Progenitor cell of endocrine pancreas (in vitro differentiated cells): ENCODE data around the gene PRAC1. TPM values are rescaled to one million over a fixed set of nuclear protein-coding genes. Genes with fewer than 3 reads are reported as not detected.

Experiments used
- DNase-seq: peaks from one replicate; pipeline ENCODE4 v3.0.0; 2021; ENCODE audit warnings: low spot score; ENCODE audit not compliant: unreplicated experiment
- H3K27ac Mint-ChIP-seq: 2 replicates; pipeline ENCODE4 v1.8.0; 2021; ENCODE audit warnings: mild to moderate bottlenecking, moderate library complexity, mixed read lengths
- H3K27me3 Mint-ChIP-seq: 2 replicates; pipeline ENCODE4 v1.8.0; 2021; ENCODE audit warnings: mixed read lengths
- H3K36me3 Mint-ChIP-seq: 2 replicates; pipeline ENCODE4 v1.8.0; 2022; ENCODE audit warnings: mixed read lengths; ENCODE audit not compliant: insufficient read depth
- H3K4me1 Mint-ChIP-seq: 2 replicates; pipeline ENCODE4 v1.8.0; 2021; ENCODE audit warnings: low read depth, mixed read lengths
- H3K4me3 Mint-ChIP-seq: 2 replicates; pipeline ENCODE4 v1.8.0; 2021; ENCODE audit warnings: low read depth, mild to moderate bottlenecking, moderate library complexity, mixed read lengths
- H3K9me3 Mint-ChIP-seq: 2 replicates; pipeline ENCODE4 v1.8.0; 2021; ENCODE audit warnings: low read depth, mixed read lengths
- total RNA-seq: library from RNA; stranded (reverse); gene quantifications from 2 replicates; pipeline ENCODE4 v1.2.1, GENCODE V29; 2021
- TF ChIP-seq, protein P1 (sequence below): fragments of 200-600 bp; sonication (generic); IDR thresholded peaks from one replicate; pipeline ENCODE4 v1.5.0; 2021; ENCODE audit warnings: antibody characterized with exemption, mild to moderate bottlenecking; ENCODE audit not compliant: unreplicated experiment

The PRAC1 gene
- total RNA-seq, 1 donor from 2014 or later: not detected

DNA sequence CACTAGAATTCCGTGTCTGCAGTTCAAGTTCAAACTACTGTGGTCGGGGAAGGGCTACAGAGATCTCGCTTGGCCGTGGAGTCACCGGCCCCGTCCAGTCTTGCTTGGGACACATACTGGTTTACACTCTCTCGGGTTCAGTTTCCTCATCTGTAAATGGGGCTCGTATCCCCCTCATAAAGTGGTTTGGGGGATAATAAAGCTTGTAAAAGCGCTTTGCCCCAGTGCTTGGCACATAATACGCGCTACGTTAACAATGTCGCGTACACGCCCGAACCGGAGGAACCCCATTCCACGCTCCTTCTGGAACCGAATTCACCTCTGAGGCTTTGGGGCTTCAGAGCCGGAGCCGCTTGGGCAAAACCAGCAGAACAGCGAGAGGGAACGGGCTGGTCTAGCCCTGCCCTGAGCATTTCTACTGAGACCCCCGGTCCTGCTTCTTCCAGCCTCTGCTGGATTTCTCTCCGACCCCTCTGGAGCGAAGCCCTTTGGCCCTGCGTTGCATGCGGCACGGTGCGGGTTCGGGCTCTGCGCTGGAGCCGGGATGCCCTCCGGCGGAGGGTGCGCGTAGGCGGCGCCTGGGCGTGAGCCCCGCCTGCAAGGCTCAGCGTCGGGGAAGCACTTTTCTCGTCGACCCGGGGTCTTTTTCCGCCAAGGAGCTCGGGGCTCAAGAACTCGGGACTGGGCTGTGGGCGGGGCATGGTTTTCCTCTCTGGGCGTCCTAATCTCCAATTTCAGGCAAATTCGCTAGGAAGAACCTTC is 32.4 kb upstream of the PRAC1 start:
- DNase-seq: no peak
- Mint-ChIP-seq H3K27me3 (peaks cover 91% of the 10 kb centered on the region), H3K36me3 (no peaks in the 10 kb centered on the region), H3K9me3 (no peaks in the 10 kb centered on the region), H3K4me3 (no peak overlapping the region), H3K27ac (no peak overlapping the region), H3K4me1 (peaks cover 19% of the 10 kb centered on the region)
- TF ChIP-seq, protein P1, sequence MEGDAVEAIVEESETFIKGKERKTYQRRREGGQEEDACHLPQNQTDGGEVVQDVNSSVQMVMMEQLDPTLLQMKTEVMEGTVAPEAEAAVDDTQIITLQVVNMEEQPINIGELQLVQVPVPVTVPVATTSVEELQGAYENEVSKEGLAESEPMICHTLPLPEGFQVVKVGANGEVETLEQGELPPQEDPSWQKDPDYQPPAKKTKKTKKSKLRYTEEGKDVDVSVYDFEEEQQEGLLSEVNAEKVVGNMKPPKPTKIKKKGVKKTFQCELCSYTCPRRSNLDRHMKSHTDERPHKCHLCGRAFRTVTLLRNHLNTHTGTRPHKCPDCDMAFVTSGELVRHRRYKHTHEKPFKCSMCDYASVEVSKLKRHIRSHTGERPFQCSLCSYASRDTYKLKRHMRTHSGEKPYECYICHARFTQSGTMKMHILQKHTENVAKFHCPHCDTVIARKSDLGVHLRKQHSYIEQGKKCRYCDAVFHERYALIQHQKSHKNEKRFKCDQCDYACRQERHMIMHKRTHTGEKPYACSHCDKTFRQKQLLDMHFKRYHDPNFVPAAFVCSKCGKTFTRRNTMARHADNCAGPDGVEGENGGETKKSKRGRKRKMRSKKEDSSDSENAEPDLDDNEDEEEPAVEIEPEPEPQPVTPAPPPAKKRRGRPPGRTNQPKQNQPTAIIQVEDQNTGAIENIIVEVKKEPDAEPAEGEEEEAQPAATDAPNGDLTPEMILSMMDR: no peak

DNA sequence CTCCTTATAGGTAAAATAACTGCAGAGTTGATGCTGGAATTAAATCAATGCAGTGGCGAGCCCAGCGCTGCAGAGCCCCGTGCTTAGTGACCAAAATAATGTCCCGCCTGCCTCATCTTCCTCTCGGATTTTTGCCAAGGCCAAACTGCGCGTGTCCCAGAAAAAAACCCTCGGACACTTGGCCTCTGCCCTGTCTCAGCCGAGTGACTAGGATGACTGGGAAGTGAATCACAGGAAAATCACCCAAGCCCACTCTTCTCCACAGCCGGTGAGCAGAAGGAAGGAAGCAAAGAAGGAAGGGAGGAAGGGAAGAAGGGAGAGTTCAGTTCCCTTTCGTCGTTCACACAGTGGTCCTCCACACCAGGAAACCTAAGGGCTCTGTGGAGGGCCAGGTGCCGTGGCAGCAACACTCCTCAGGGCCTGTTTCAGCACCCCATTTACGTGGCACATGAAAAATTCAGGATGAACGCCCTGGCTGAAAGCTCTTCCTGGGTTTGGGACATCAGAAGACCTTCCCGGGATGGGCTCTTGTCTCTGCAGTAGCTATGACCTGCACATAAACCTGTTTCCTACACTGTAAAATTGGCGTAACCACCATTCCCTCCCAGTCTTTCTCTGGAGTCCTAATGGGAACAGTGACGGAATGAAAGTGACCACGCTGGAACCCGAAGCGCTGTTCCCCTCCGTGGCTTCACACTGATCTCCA is 31.6 kb upstream of the PRAC1 start:
- no peak overlapping the region for H3K27ac Mint-ChIP-seq
- peaks cover 19% of the 10 kb centered on the region for H3K4me1 Mint-ChIP-seq
- no peak overlapping the region for H3K4me3 Mint-ChIP-seq
- TF ChIP-seq, protein P1: no peak
- no peak for DNase-seq
- H3K9me3 Mint-ChIP-seq: no peaks in the 10 kb centered on the region
- no peaks in the 10 kb centered on the region for H3K36me3 Mint-ChIP-seq
- peaks cover 91% of the 10 kb centered on the region for H3K27me3 Mint-ChIP-seq

DNA sequence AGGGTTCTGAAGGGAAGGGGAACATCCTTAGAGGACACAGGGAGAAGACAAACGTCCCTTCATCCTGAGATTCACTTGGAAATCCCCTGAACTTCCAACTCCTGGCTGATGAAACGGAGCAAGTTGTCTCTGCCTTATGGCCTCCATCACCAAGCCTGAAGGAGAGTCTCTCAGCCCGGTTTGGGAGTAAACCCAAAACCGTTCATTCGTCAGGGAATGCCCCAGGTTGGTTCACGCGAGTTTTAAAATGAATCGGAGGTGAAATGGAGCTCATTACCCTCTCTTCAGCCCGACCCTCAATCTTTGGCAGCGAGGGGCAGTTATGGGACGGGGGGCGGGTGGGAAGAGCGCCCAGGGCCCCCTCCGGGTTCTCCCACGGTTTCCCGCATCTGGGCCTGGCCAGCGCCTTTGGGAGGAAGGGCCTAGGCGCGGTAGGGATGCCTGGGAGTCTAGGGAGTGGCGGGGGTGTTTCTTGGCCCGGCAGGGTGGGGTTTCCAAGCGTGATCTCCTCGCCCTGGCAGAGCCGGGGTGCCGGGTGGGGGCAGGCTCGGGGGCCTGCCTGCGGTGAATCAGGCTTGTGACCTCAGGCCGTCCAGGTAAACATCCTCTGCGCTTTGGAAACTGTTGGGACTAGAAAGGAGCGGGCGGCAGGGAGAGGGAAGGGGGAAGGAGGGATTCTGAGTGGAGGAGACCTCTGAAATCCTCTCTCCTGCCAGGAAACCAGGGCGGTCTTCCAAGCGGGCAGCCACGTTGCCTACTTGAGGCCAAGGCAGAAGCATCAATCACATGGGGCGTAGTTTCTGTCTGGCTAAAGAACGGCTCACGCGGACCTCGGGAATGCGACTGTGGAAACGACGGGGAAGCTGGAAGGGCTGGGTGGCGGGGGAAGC is 30.3 kb upstream of the PRAC1 start:
- H3K4me1 Mint-ChIP-seq: peaks cover 19% of the 10 kb centered on the region
- DNase-seq: no peak
- no peaks in the 10 kb centered on the region for H3K36me3 Mint-ChIP-seq
- H3K9me3 Mint-ChIP-seq: no peaks in the 10 kb centered on the region
- peaks cover 92% of the 10 kb centered on the region for H3K27me3 Mint-ChIP-seq
- no peak overlapping the region for H3K27ac Mint-ChIP-seq
- H3K4me3 Mint-ChIP-seq: peak overlapping the region; percentile 58
- TF ChIP-seq, protein P1: no peak

DNA sequence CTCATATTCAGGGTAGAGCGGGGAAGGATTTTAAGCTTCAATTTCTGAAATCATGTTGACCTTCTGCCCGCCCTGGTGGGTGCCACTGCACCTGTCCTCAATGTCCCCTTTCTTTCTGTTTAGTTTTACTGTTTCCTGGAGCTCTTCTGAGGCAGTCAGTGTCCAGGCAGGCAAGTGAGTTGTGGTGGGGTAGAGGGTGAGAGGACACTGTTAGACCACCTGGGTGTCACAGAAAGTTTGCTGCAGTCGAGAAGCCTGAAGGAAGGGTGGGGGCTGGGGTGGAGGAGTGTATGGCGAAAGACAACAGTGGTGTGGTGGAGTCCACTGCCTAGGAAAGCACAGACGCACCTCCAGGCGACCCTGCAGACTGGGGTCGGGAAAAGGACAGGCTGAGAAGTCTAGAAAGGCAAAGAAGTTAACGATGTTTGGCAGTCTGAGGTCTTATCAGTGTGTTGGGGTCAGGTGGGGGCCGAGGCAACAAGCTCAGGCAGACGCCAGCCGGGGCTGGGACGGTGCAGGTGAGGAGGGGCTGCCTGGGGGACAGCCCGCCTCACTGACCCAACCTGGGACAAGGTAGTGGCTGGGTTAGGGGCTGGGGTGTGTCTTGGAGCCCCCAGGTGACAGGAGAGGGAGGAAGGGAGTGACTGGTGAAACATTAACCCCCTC is 29.5 kb upstream of the PRAC1 start:
- Mint-ChIP-seq H3K36me3 (no peaks in the 10 kb centered on the region), H3K9me3 (no peaks in the 10 kb centered on the region), H3K27ac (peak overlapping the region; percentile 81), H3K27me3 (peaks cover 93% of the 10 kb centered on the region), H3K4me3 (peak overlapping the region; percentile 58), H3K4me1 (peaks cover 19% of the 10 kb centered on the region)
- TF ChIP-seq, protein P1: no peak
- no peak for DNase-seq
